Natural killer cell (primary cell): Measurements from ENCODE around the gene MTCH2. TPM values are rescaled to one million over a fixed set of nuclear protein-coding genes. Genes with fewer than 3 reads are reported as not detected.
A peak's percentile ranks its signal among the peaks of the same experiment; 100 is the strongest.

Experiments
- ATAC-seq, 3 donors: fragments of 150-1000 bp in 2 of 3; fragments of 200-7000 bp in 1 of 3; cut with Tn5 transposase; 1 replicate in 1 of 3; 2 replicates in 2 of 3; pipeline ENCODE4 v1.10.0; 2021; ENCODE audit warnings: mild to moderate bottlenecking in 2 of 3, moderate library complexity in 2 of 3
- DNase-seq, 2 donors: peaks; one replicate each; pipeline versions ENCODE4 v3.0.0 to v3.0.0-alpha.2; 2013 to 2021; ENCODE audit warnings: mixed read lengths in 1 of 2
- H3K27ac ChIP-seq: one replicate; pipeline ENCODE4 v1.5.1; 2013; ENCODE audit warnings: mild to moderate bottlenecking, low read length
- H3K27me3 ChIP-seq: one replicate; pipeline ENCODE4 v1.6.1; 2013; ENCODE audit warnings: low read length; ENCODE audit not compliant: control insufficient read depth, insufficient read depth
- H3K36me3 ChIP-seq: one replicate; pipeline ENCODE4 v1.6.1; 2013; ENCODE audit warnings: low read length; ENCODE audit not compliant: control insufficient read depth, insufficient read depth
- H3K4me1 ChIP-seq: one replicate; pipeline ENCODE4 v1.6.1; 2013; ENCODE audit warnings: low read length; ENCODE audit not compliant: control insufficient read depth, insufficient read depth
- H3K4me3 ChIP-seq: one replicate; pipeline ENCODE4 v1.5.1; 2013; ENCODE audit warnings: low read length
- H3K9me3 ChIP-seq: one replicate; pipeline ENCODE4 v1.6.1; 2013; ENCODE audit warnings: low read length; ENCODE audit not compliant: control insufficient read depth, insufficient read depth
- H3K27ac Mint-ChIP-seq, 2 donors: one replicate each; pipeline ENCODE4 v1.8.0; 2022; ENCODE audit warnings: mild to moderate bottlenecking in 2 of 2, mixed read lengths in 2 of 2, moderate library complexity in 1 of 2
- H3K27me3 Mint-ChIP-seq, 2 donors: one replicate each; pipeline ENCODE4 v1.8.0; 2022; ENCODE audit warnings: low read depth in 2 of 2, mixed read lengths in 2 of 2
- H3K36me3 Mint-ChIP-seq: one replicate; pipeline ENCODE4 v1.8.0; 2022; ENCODE audit warnings: mixed read lengths
- H3K4me1 Mint-ChIP-seq, 2 donors: one replicate each; pipeline ENCODE4 v1.8.0; 2022; ENCODE audit warnings: mixed read lengths in 2 of 2
- H3K4me3 Mint-ChIP-seq: one replicate; pipeline ENCODE4 v1.8.0; 2022; ENCODE audit warnings: mild to moderate bottlenecking, moderate library complexity, mixed read lengths
- H3K9me3 Mint-ChIP-seq, 2 donors: one replicate each; pipeline ENCODE4 v1.8.0; 2022; ENCODE audit warnings: mixed read lengths in 2 of 2
- WGBS: methylation state at CpG from one replicate; pipeline ENCODE4 v1.1.7; 2013; ENCODE audit warnings: missing lambda C conversion rate; ENCODE audit not compliant: insufficient coverage; 5-methylcytosine and 5-hydroxymethylcytosine counted together
- intact Hi-C: fragments of 100-400 bp; cut with micrococcal nuclease; formaldehyde crosslinking; loops from one replicate; pipeline ENCODE4 v1.14.2; 2022
- total RNA-seq, 4 donors: library from RNA; stranded (reverse); fragments of 120-200 nt in 1 of 4; gene quantifications; one replicate each; pipeline versions ENCODE4 v1.2.3 to v1.2.4, GENCODE V29; 2013 to 2022
- TF ChIP-seq, protein P1 (sequence below): fragments of 200-600 bp; IDR thresholded peaks from one replicate; pipeline ENCODE4 v1.8.0; 2022; ENCODE audit warnings: antibody characterized with exemption

Gene MTCH2
- total RNA-seq, result 10 to 100 TPM; 25.0 to 32.4 (median 31.4) TPM
- total RNA-seq (2013), result 37.7 TPM

- Mint-ChIP-seq H3K4me3 (peak within 1 kb of the TSS; percentile 98), H3K4me1 (peaks cover 12 to 19% of the 10 kb centered on the region in 2 donors), H3K36me3 (no peaks in the 10 kb centered on the region), H3K27me3 (no peaks in the 10 kb centered on the region), H3K9me3 (no peaks in the 10 kb centered on the region), H3K27ac (peak within 1 kb of the TSS; percentile 92 to 95)
- no peaks in the 10 kb centered on the region for H3K27me3 ChIP-seq
- H3K4me1 ChIP-seq, result peaks cover 15% of the 10 kb centered on the region
- peak within 1 kb of the TSS; percentile 79 for H3K4me3 ChIP-seq
- H3K27ac ChIP-seq, result peak within 1 kb of the TSS; percentile 91
- intact Hi-C loops, result loop anchor here (1.0 to 5.0 kb wide), 3 partner anchors 75 to 205 kb away; partner anchors contain the start of genes AGBL2, FNBP4 and NUP160
- under 1% methylated on average over 78 of the region's 78 CpGs for WGBS
- no peaks in the 10 kb centered on the region for H3K9me3 ChIP-seq
- DNase-seq (peak; percentile 93 to 98), ATAC-seq (peak; percentile 92 to 99 (median 93))
- TF ChIP-seq, protein P1, sequence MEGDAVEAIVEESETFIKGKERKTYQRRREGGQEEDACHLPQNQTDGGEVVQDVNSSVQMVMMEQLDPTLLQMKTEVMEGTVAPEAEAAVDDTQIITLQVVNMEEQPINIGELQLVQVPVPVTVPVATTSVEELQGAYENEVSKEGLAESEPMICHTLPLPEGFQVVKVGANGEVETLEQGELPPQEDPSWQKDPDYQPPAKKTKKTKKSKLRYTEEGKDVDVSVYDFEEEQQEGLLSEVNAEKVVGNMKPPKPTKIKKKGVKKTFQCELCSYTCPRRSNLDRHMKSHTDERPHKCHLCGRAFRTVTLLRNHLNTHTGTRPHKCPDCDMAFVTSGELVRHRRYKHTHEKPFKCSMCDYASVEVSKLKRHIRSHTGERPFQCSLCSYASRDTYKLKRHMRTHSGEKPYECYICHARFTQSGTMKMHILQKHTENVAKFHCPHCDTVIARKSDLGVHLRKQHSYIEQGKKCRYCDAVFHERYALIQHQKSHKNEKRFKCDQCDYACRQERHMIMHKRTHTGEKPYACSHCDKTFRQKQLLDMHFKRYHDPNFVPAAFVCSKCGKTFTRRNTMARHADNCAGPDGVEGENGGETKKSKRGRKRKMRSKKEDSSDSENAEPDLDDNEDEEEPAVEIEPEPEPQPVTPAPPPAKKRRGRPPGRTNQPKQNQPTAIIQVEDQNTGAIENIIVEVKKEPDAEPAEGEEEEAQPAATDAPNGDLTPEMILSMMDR, result no peak
- H3K36me3 ChIP-seq, result peaks cover 18% of the 10 kb centered on the region
Observed at GRCh38 chr11:47642099-47642855, at the start of gene MTCH2. Gene MTCH2 (minus strand): TSS chr11:47642559. CDS start chr11:47642465, 94 bp downstream.

- TF ChIP-seq, protein P1, result no peak
- Histone ChIP-seq H3K4me3 (no peak overlapping the region), H3K36me3 (no peaks in the 10 kb centered on the region), H3K27me3 (no peaks in the 10 kb centered on the region), H3K27ac (no peak overlapping the region), H3K9me3 (no peaks in the 10 kb centered on the region), H3K4me1 (no peaks in the 10 kb centered on the region)
- DNase-seq (no peak), ATAC-seq (no peak)
- Mint-ChIP-seq H3K9me3 (no peaks in the 10 kb centered on the region), H3K4me3 (no peak overlapping the region), H3K27me3 (no peaks in the 10 kb centered on the region), H3K36me3 (no peaks in the 10 kb centered on the region), H3K4me1 (no peaks in the 10 kb centered on the region), H3K27ac (no peak overlapping the region)
- 61% methylated on average over 2 of the region's 2 CpGs for WGBS
- intact Hi-C loops, result no loop called here
Observed at GRCh38 chr11:47691979-47692378, 49.6 kb upstream of the MTCH2 start.

DNA sequence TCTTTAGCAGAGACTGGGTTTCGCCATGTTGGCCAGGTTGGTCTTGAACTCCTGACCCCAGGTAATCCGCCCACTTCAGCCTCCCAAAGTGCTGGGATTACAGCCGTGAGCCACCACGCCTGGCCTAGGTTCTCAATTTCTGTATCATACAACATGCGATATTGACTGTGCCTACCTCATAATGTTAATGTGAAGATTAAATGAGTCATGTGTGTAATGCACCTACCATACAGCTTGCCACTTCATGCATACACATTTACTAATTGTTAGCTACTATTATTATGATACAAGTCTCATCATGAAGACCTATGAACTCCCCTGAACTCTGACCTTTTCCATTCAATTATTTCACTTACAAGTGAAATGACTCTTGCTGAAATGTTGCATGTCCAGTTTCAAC lies 47.1 kb upstream of the MTCH2 start:
- 97% methylated on average over 5 of the region's 5 CpGs for WGBS
- no peaks in the 10 kb centered on the region for H3K4me1 Mint-ChIP-seq
- TF ChIP-seq, protein P1, result no peak
- no peaks in the 10 kb centered on the region for H3K4me1 ChIP-seq
- H3K36me3 ChIP-seq, result no peaks in the 10 kb centered on the region
- H3K27ac Mint-ChIP-seq, result no peak overlapping the region
- no peak for DNase-seq
- no peaks in the 10 kb centered on the region for H3K27me3 ChIP-seq
- intact Hi-C loops, result no loop called here
- H3K4me3 Mint-ChIP-seq, result no peak overlapping the region
- no peaks in the 10 kb centered on the region for H3K9me3 Mint-ChIP-seq
- H3K27me3 Mint-ChIP-seq, result no peaks in the 10 kb centered on the region
- no peak for ATAC-seq
- no peak overlapping the region for H3K27ac ChIP-seq
- H3K9me3 ChIP-seq, result no peaks in the 10 kb centered on the region
- H3K36me3 Mint-ChIP-seq, result no peaks in the 10 kb centered on the region
- H3K4me3 ChIP-seq, result no peak overlapping the region
